ENCODE results near the gene CCDC141. TPM values are rescaled to one million over a fixed set of nuclear protein-coding genes. Genes with fewer than 3 reads are reported as not detected.

CCDC141 gene
- total and polyA plus RNA-seq, 2 experiments from 2014 or later = 11.7 to 13.4 TPM

- no peaks in the 10 kb centered on the region for H3K4me1 ChIP-seq (ENCODE audit: insufficient read depth)
- ATAC-seq (no peak), DNase-seq (ENCODE audit: low spot score) (no peak)
- no peak overlapping the region for H3K27ac Mint-ChIP-seq
- 0 out of 2 replicates have a peak, but pooled peaks cover 4% of the 10 kb centered on the region for H3K9me2 ChIP-seq (ENCODE audit: insufficient read depth)
- no peaks in the 10 kb centered on the region for H3K27me3 ChIP-seq (ENCODE audit: insufficient read depth)
- no peaks in the 10 kb centered on the region for H3K9me3 Mint-ChIP-seq
- no peaks in the 10 kb centered on the region; the same call in 2 of the 3 replicates for H3K36me3 Mint-ChIP-seq (ENCODE audit: low read depth)
- no peaks in the 10 kb centered on the region for H3K79me2 ChIP-seq (replicated peaks; ENCODE audit: insufficient read depth)
- H3K27me3 Mint-ChIP-seq (ENCODE audit: insufficient read depth, low read depth, poor library complexity) = no peaks in the 10 kb centered on the region
- TF ChIP-seq ZNF114 (CRISPR knock-in tag; IDR thresholded peaks at IDR 0.05) (no peak), JUNB (IDR thresholded peaks at IDR 0.05; ENCODE audit: unreplicated experiment) (no peak), CREB1 (CRISPR knock-in tag; IDR thresholded peaks at IDR 0.05; ENCODE audit: low read depth) (no peak), ZNF331 (CRISPR knock-in tag; IDR thresholded peaks at IDR 0.05; ENCODE audit: low read depth) (no peak), ZNF462 (CRISPR knock-in tag; IDR thresholded peaks at IDR 0.05) (no peak), ETS1 (IDR thresholded peaks at IDR 0.05) (no peak), POLR2AphosphoS5 (IDR thresholded peaks at IDR 0.05; ENCODE audit: low read depth) (no peak), EZH2phosphoT487 (IDR thresholded peaks at IDR 0.05; ENCODE audit: unreplicated experiment) (no peak), STAT1 (IDR thresholded peaks at IDR 0.05; ENCODE audit: unreplicated experiment) (no peak), REST (IDR thresholded peaks at IDR 0.05; ENCODE audit: unreplicated experiment) (no peak), EZH2 (IDR thresholded peaks at IDR 0.05; ENCODE audit: low read depth, unreplicated experiment) (no peak), NANOG (IDR thresholded peaks at IDR 0.05; ENCODE audit: borderline replicate concordance) (no peak)
- TF ChIP-seq, protein P1, sequence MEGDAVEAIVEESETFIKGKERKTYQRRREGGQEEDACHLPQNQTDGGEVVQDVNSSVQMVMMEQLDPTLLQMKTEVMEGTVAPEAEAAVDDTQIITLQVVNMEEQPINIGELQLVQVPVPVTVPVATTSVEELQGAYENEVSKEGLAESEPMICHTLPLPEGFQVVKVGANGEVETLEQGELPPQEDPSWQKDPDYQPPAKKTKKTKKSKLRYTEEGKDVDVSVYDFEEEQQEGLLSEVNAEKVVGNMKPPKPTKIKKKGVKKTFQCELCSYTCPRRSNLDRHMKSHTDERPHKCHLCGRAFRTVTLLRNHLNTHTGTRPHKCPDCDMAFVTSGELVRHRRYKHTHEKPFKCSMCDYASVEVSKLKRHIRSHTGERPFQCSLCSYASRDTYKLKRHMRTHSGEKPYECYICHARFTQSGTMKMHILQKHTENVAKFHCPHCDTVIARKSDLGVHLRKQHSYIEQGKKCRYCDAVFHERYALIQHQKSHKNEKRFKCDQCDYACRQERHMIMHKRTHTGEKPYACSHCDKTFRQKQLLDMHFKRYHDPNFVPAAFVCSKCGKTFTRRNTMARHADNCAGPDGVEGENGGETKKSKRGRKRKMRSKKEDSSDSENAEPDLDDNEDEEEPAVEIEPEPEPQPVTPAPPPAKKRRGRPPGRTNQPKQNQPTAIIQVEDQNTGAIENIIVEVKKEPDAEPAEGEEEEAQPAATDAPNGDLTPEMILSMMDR (conservative IDR thresholded peaks at IDR 0.05; ENCODE audit: low read depth in 2 of 2) = no peak
- no peaks in the 10 kb centered on the region for H4K20me1 ChIP-seq (replicated peaks; ENCODE audit: insufficient read depth)
- no peak overlapping the region for H3K4me2 ChIP-seq
- H3K36me3 ChIP-seq (ENCODE audit: insufficient read depth) = no peaks in the 10 kb centered on the region
- no peaks in the 10 kb centered on the region for H3F3A ChIP-seq (replicated peaks; ENCODE audit: low read depth)
- no peak overlapping the region for H3K27ac ChIP-seq (ENCODE audit: low read depth)
- H3K4me3 Mint-ChIP-seq = no peak overlapping the region
- H3K4me1 Mint-ChIP-seq = peaks cover 5% of the 10 kb centered on the region
- H3K4me3 ChIP-seq = no peak overlapping the region
- H2AFZ ChIP-seq = no peak overlapping the region
Measured at GRCh38 chr2:178954049-178954448, 95.9 kb downstream of the CCDC141 start.

Measured in GM23338 (cell line).